MM.1S (cell line): ENCODE results near the gene PINK1.

ENCODE experiments used
- DNase-seq: peaks from one replicate; pipeline ENCODE4 v3.0.0-alpha.2; 2015
- H2AFZ ChIP-seq: fragments of 300-600 bp; sonication (generic); 2 replicates; pipeline ENCODE4 v1.6.0; 2016; ENCODE audit warnings: antibody characterized with exemption, low read length
- H3F3A ChIP-seq: fragments of 300-600 bp; sonication (generic); 2 replicates; pipeline ENCODE4 v1.6.1; 2016; ENCODE audit warnings: mild to moderate bottlenecking, antibody characterized with exemption, low read length, moderate library complexity, mixed read lengths; ENCODE audit not compliant: insufficient read depth
- H3K27ac ChIP-seq: fragments of 300-600 bp; sonication (generic); 2 replicates; pipeline ENCODE4 v1.5.1; 2016; ENCODE audit warnings: mild to moderate bottlenecking, low read length
- H3K27me3 ChIP-seq: fragments of 300-600 bp; sonication (generic); replicated peaks from 2 replicates; pipeline ENCODE4 v1.6.0; 2016; ENCODE audit warnings: low read length; ENCODE audit not compliant: insufficient read depth
- H3K36me3 ChIP-seq: fragments of 300-600 bp; sonication (generic); replicated peaks from 2 replicates; pipeline ENCODE4 v1.6.1; 2016; ENCODE audit warnings: mild to moderate bottlenecking, low read length, mixed read lengths; ENCODE audit not compliant: insufficient read depth
- H3K4me1 ChIP-seq: fragments of 300-600 bp; sonication (generic); 2 replicates; pipeline ENCODE4 v1.6.1; 2016; ENCODE audit warnings: low read length, mixed read lengths
- H3K4me2 ChIP-seq: fragments of 300-600 bp; sonication (generic); 2 replicates; pipeline ENCODE4 v1.6.0; 2016; ENCODE audit warnings: low read depth, low read length
- H3K4me3 ChIP-seq: fragments of 300-600 bp; sonication (generic); 2 replicates; pipeline ENCODE4 v1.5.1; 2016; ENCODE audit warnings: low read length, mixed read lengths
- H3K79me2 ChIP-seq: fragments of 300-600 bp; sonication (generic); 2 replicates; pipeline ENCODE4 v1.6.1; 2016; ENCODE audit warnings: mixed run types, low read length, mixed read lengths
- H3K9ac ChIP-seq: fragments of 300-600 bp; sonication (generic); 2 replicates; pipeline ENCODE4 v1.6.1; 2016; ENCODE audit warnings: low read length, mixed read lengths
- H3K9me2 ChIP-seq: fragments of 300-600 bp; sonication (generic); replicated peaks from 2 replicates; pipeline ENCODE4 v1.6.1; 2016; ENCODE audit warnings: mild to moderate bottlenecking, low read length, mixed read lengths; ENCODE audit not compliant: insufficient read depth
- H3K9me3 ChIP-seq: fragments of 300-600 bp; sonication (generic); replicated peaks from 2 replicates; pipeline ENCODE4 v1.6.1; 2016; ENCODE audit warnings: mild to moderate bottlenecking, low read length, mixed read lengths; ENCODE audit not compliant: insufficient read depth
- H4K20me1 ChIP-seq: fragments of 300-600 bp; sonication (generic); 2 replicates; pipeline ENCODE4 v1.6.1; 2016; ENCODE audit warnings: mild to moderate bottlenecking, low read length, moderate library complexity, mixed read lengths; ENCODE audit not compliant: insufficient read depth
- CTCF ChIP-seq: fragments of 300-600 bp; sonication (generic); IDR thresholded peaks from 2 replicates; pipeline ENCODE4 v1.5.1; 2016; ENCODE audit warnings: antibody characterized with exemption, low read length, mixed read lengths
- EZH2 ChIP-seq: fragments of 300-600 bp; sonication (generic); optimal IDR thresholded peaks from 2 replicates; pipeline ENCODE3; 2017; ENCODE audit warnings: low read depth, mild to moderate bottlenecking, antibody characterized with exemption, low read length, mixed read lengths
- EZH2phosphoT487 ChIP-seq: fragments of 300-600 bp; sonication (generic); IDR thresholded peaks from 2 replicates; pipeline ENCODE4 v1.6.1; 2018; ENCODE audit warnings: antibody characterized with exemption, low read length

Gene PINK1

DNA sequence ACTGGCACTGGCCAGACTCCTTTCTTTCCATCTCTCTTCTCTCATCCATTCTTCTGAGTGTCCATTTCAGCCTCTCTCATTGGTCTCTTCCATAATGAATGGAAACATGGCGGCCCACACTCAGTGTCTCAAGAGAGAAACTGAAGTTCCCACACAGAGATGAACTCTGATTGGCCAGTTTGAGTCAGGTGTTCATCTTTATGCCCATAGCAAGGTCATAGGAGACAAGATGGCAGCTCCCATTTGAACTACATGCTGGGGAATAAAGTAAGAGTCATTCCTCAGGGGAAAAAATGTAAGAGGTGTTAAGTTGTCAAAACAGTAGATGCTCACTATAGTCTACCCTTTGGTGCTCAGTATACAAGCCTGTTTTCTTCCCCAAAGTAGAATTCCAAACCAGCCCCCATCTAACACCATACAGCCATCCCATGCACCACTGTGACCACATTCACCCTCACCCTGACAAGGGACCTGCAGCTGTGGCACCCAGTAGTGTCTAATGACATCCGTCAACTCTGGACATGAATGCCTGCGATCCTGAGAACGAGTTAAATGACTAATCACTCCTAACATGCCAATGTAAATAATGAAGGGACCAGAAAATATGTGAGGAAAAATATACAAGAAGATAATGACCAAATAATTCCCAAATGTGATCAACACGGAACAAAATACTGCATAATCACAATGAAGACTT lies 32.0 kb upstream of the PINK1 start:
- Histone ChIP-seq H3K79me2 (no peaks in the 10 kb centered on the region), H3K4me2 (no peak overlapping the region), H3K4me3 (no peak overlapping the region), H3K36me3 (no peaks in the 10 kb centered on the region), H3K27ac (no peak overlapping the region), H2AFZ (no peak overlapping the region), H3K9me3 (no peaks in the 10 kb centered on the region), H3F3A (no peaks in the 10 kb centered on the region), H3K9me2 (no peaks in the 10 kb centered on the region), H3K27me3 (peaks cover 21% of the 10 kb centered on the region; the same call in 1 of the 2 replicates), H3K9ac (no peak overlapping the region), H3K4me1 (no peaks in the 10 kb centered on the region), H4K20me1 (0 out of 2 replicates have a peak, but pooled peaks cover 2% of the 10 kb centered on the region)
- TF ChIP-seq EZH2 (no peak), CTCF (no peak), EZH2phosphoT487 (no peak)
- DNase-seq, result no peak

DNA sequence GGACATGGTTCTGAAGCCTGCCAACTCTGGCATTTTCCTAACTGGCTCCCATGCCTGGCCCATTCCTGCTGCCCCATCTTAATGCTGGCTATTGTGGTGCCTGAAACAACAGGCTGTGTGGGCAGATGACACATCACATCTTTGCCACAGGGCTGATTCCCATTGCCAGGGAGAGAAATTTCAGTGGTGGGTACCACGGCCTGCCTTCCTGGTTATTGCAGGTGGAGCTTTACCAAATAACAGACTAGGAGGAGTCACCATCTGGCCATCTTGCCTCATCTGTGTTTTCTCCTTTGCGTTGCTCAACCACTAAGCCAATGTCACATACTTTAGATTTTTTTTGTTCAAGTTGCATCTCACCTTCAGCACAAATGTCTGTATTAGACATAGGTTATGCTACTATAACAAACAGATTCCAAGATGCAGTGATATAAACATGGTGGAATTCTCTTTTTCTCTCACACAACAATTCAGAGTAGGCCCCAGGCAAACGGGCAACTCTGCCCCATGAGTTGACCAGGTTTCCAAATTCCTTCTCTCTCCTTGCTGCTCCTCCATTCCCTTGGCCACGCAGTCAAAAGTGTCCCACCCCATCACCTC lies 30.3 kb upstream of the PINK1 start:
- Histone ChIP-seq H3K36me3 (no peaks in the 10 kb centered on the region), H2AFZ (no peak overlapping the region), H3K4me2 (no peak overlapping the region), H3K9me2 (no peaks in the 10 kb centered on the region), H4K20me1 (0 out of 2 replicates have a peak, but pooled peaks cover 2% of the 10 kb centered on the region), H3K4me3 (no peak overlapping the region), H3K9me3 (no peaks in the 10 kb centered on the region), H3K9ac (no peak overlapping the region), H3K27ac (no peak overlapping the region), H3K4me1 (no peaks in the 10 kb centered on the region), H3F3A (no peaks in the 10 kb centered on the region), H3K27me3 (peaks cover 32% of the 10 kb centered on the region), H3K79me2 (no peaks in the 10 kb centered on the region)
- TF ChIP-seq CTCF (no peak), EZH2 (no peak), EZH2phosphoT487 (no peak)
- DNase-seq, result no peak

DNA sequence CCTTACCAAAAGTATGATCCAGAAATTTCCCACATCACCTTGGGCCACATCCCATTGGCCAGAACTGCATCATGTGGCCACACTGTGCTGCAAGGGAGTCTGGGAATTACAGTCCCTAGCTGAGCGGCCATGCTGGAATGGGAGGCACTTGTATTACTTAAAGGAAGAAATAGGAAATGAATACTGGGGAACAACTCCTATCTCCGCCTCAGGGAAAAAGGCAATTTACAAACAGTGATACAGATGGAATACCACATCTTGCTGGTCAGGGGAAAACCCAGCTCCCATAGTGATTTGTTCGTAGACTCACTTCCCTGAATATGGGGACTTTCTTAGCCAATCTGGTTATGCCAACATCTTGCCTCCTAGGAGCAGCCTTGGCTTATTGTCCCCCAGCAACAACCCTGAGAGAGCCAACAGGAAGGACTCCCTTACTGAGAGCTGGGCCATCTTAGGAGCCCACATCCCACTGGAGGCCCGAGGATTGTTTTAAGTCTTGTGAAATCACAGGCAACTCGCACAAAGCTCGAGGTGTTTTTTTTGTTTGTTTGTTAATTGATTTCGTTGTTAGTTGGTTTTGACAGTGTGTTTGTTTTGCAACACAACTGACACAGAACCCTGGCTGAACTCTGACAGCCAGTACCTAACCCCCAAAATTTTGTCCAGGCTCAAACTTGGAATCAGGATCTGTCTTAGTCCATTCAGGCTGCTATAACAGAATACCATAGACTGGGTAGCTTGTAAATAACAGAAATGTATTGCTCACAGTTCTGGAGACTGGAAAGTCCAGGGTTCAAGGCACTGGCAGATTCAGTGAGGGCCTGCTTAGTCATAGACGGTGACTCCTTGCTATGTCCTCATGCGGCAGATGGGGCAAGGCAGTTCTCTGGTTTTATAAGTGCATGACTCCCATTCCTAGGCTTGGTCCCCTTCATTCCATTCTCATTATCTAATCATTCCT lies 29.5 kb upstream of the PINK1 start:
- no peaks in the 10 kb centered on the region for H3F3A ChIP-seq

More for the DNA sequence above, 29.5 kb upstream of the PINK1 start:
- Histone ChIP-seq H4K20me1 (0 out of 2 replicates have a peak, but pooled peaks cover 2% of the 10 kb centered on the region), H2AFZ (no peak overlapping the region), H3K4me2 (no peak overlapping the region), H3K79me2 (no peaks in the 10 kb centered on the region), H3K36me3 (no peaks in the 10 kb centered on the region), H3K4me1 (no peaks in the 10 kb centered on the region), H3K9me2 (no peaks in the 10 kb centered on the region), H3K27me3 (peaks cover 27% of the 10 kb centered on the region), H3K27ac (no peak overlapping the region), H3K9ac (no peak overlapping the region), H3K9me3 (no peaks in the 10 kb centered on the region), H3K4me3 (no peak overlapping the region)
- no peak for DNase-seq
- TF ChIP-seq EZH2 (no peak), EZH2phosphoT487 (no peak)
